ENCODE measurements around the gene EXOC2.
A peak's percentile ranks its signal among the peaks of the same experiment; 100 is the strongest.

Gene EXOC2

GRCh38 chr6:506920-507622, 185.9 kb downstream of the EXOC2 start:
- peaks cover 7% of the 10 kb centered on the region for H3K4me1 ChIP-seq (ENCODE audit: control insufficient read depth, insufficient read depth, low read length, poor library complexity, severe bottlenecking)
- H3K27ac ChIP-seq (ENCODE audit: insufficient read depth, low read length, poor library complexity, severe bottlenecking): no peak overlapping the region
- no peak overlapping the region for H3K4me3 ChIP-seq (ENCODE audit: insufficient read depth, low read depth, low read length, poor library complexity, severe bottlenecking)
- H3K27me3 ChIP-seq (replicated peaks; ENCODE audit: control insufficient read depth, insufficient read depth, low read length, poor library complexity, severe bottlenecking): no peaks in the 10 kb centered on the region
- no peak for DNase-seq
- no peaks in the 10 kb centered on the region for H3K9me3 ChIP-seq (ENCODE audit: control insufficient read depth, low read length)
- no peaks in the 10 kb centered on the region for H3K36me3 ChIP-seq (ENCODE audit: control insufficient read depth, insufficient read depth, low read length)

- no peaks in the 10 kb centered on the region for H3K36me3 ChIP-seq (ENCODE audit: control insufficient read depth, insufficient read depth, low read length)
- H3K27me3 ChIP-seq (replicated peaks; ENCODE audit: control insufficient read depth, insufficient read depth, low read length, poor library complexity, severe bottlenecking): no peaks in the 10 kb centered on the region
- H3K4me1 ChIP-seq (ENCODE audit: control insufficient read depth, insufficient read depth, low read length, poor library complexity, severe bottlenecking): peaks cover 7% of the 10 kb centered on the region
- H3K27ac ChIP-seq (ENCODE audit: insufficient read depth, low read length, poor library complexity, severe bottlenecking): no peak overlapping the region
- no peaks in the 10 kb centered on the region for H3K9me3 ChIP-seq (ENCODE audit: control insufficient read depth, low read length)
- no peak overlapping the region for H3K4me3 ChIP-seq (ENCODE audit: insufficient read depth, low read depth, low read length, poor library complexity, severe bottlenecking)
- no peak for DNase-seq
These were observed 186.4 kb downstream of the EXOC2 start for GRCh38 chr6:506508-506907.

GRCh38 chr6:505374-505773, 187.6 kb downstream of the EXOC2 start:
- no peaks in the 10 kb centered on the region for H3K27me3 ChIP-seq (replicated peaks; ENCODE audit: control insufficient read depth, insufficient read depth, low read length, poor library complexity, severe bottlenecking)
- H3K36me3 ChIP-seq (ENCODE audit: control insufficient read depth, insufficient read depth, low read length): no peaks in the 10 kb centered on the region
- no peak overlapping the region for H3K27ac ChIP-seq (ENCODE audit: insufficient read depth, low read length, poor library complexity, severe bottlenecking)
- H3K4me1 ChIP-seq (ENCODE audit: control insufficient read depth, insufficient read depth, low read length, poor library complexity, severe bottlenecking): peaks cover 7% of the 10 kb centered on the region
- H3K9me3 ChIP-seq (ENCODE audit: control insufficient read depth, low read length): no peaks in the 10 kb centered on the region
- H3K4me3 ChIP-seq (ENCODE audit: insufficient read depth, low read depth, low read length, poor library complexity, severe bottlenecking): no peak overlapping the region
- no peak for DNase-seq

GRCh38 chr6:504446-504980, 188.4 kb downstream of the EXOC2 start:
- no peak overlapping the region for H3K4me3 ChIP-seq (ENCODE audit: insufficient read depth, low read depth, low read length, poor library complexity, severe bottlenecking)
- no peaks in the 10 kb centered on the region for H3K9me3 ChIP-seq (ENCODE audit: control insufficient read depth, low read length)
- no peaks in the 10 kb centered on the region for H3K27me3 ChIP-seq (replicated peaks; ENCODE audit: control insufficient read depth, insufficient read depth, low read length, poor library complexity, severe bottlenecking)
- no peaks in the 10 kb centered on the region for H3K36me3 ChIP-seq (ENCODE audit: control insufficient read depth, insufficient read depth, low read length)
- H3K4me1 ChIP-seq (ENCODE audit: control insufficient read depth, insufficient read depth, low read length, poor library complexity, severe bottlenecking): peaks cover 9% of the 10 kb centered on the region
- DNase-seq: no peak
- no peak overlapping the region for H3K27ac ChIP-seq (ENCODE audit: insufficient read depth, low read length, poor library complexity, severe bottlenecking)

GRCh38 chr6:503610-504362, 189.2 kb downstream of the EXOC2 start:
- no peak overlapping the region for H3K27ac ChIP-seq (ENCODE audit: insufficient read depth, low read length, poor library complexity, severe bottlenecking)
- H3K4me1 ChIP-seq (ENCODE audit: control insufficient read depth, insufficient read depth, low read length, poor library complexity, severe bottlenecking): peaks cover 15% of the 10 kb centered on the region
- H3K9me3 ChIP-seq (ENCODE audit: control insufficient read depth, low read length): no peaks in the 10 kb centered on the region
- H3K4me3 ChIP-seq (ENCODE audit: insufficient read depth, low read depth, low read length, poor library complexity, severe bottlenecking): no peak overlapping the region
- H3K36me3 ChIP-seq (ENCODE audit: control insufficient read depth, insufficient read depth, low read length): no peaks in the 10 kb centered on the region
- no peak for DNase-seq
- H3K27me3 ChIP-seq (replicated peaks; ENCODE audit: control insufficient read depth, insufficient read depth, low read length, poor library complexity, severe bottlenecking): no peaks in the 10 kb centered on the region

- H3K27me3 ChIP-seq (replicated peaks; ENCODE audit: control insufficient read depth, insufficient read depth, low read length, poor library complexity, severe bottlenecking): no peaks in the 10 kb centered on the region
- no peak overlapping the region for H3K4me3 ChIP-seq (ENCODE audit: insufficient read depth, low read depth, low read length, poor library complexity, severe bottlenecking)
- H3K4me1 ChIP-seq (ENCODE audit: control insufficient read depth, insufficient read depth, low read length, poor library complexity, severe bottlenecking): peaks cover 19% of the 10 kb centered on the region
- DNase-seq: no peak
- no peaks in the 10 kb centered on the region for H3K36me3 ChIP-seq (ENCODE audit: control insufficient read depth, insufficient read depth, low read length)
- H3K27ac ChIP-seq (ENCODE audit: insufficient read depth, low read length, poor library complexity, severe bottlenecking): no peak overlapping the region
- H3K9me3 ChIP-seq (ENCODE audit: control insufficient read depth, low read length): no peaks in the 10 kb centered on the region
These were observed 190.2 kb downstream of the EXOC2 start for GRCh38 chr6:502761-503160.

- Histone ChIP-seq H3K27ac (ENCODE audit: insufficient read depth, low read length, poor library complexity, severe bottlenecking) (peak overlapping the region; percentile 56), H3K36me3 (ENCODE audit: control insufficient read depth, insufficient read depth, low read length) (no peaks in the 10 kb centered on the region), H3K4me3 (ENCODE audit: insufficient read depth, low read depth, low read length, poor library complexity, severe bottlenecking) (peak overlapping the region; percentile 75), H3K4me1 (ENCODE audit: control insufficient read depth, insufficient read depth, low read length, poor library complexity, severe bottlenecking) (peaks cover 19% of the 10 kb centered on the region), H3K9me3 (ENCODE audit: control insufficient read depth, low read length) (no peaks in the 10 kb centered on the region), H3K27me3 (replicated peaks; ENCODE audit: control insufficient read depth, insufficient read depth, low read length, poor library complexity, severe bottlenecking) (no peaks in the 10 kb centered on the region)
- peak; percentile 16 to 31 (median 26) for DNase-seq
These were observed 190.9 kb downstream of the EXOC2 start for GRCh38 chr6:501891-502601.

GRCh38 chr6:499617-500016, 193.3 kb downstream of the EXOC2 start:
- Histone ChIP-seq H3K4me1 (ENCODE audit: control insufficient read depth, insufficient read depth, low read length, poor library complexity, severe bottlenecking) (peaks cover 19% of the 10 kb centered on the region), H3K9me3 (ENCODE audit: control insufficient read depth, low read length) (no peaks in the 10 kb centered on the region), H3K27ac (ENCODE audit: insufficient read depth, low read length, poor library complexity, severe bottlenecking) (no peak overlapping the region), H3K4me3 (ENCODE audit: insufficient read depth, low read depth, low read length, poor library complexity, severe bottlenecking) (peak overlapping the region; percentile 8), H3K27me3 (replicated peaks; ENCODE audit: control insufficient read depth, insufficient read depth, low read length, poor library complexity, severe bottlenecking) (no peaks in the 10 kb centered on the region), H3K36me3 (ENCODE audit: control insufficient read depth, insufficient read depth, low read length) (no peaks in the 10 kb centered on the region)
- DNase-seq: no peak

- H3K9me3 ChIP-seq (ENCODE audit: control insufficient read depth, low read length): no peaks in the 10 kb centered on the region
- H3K27me3 ChIP-seq (replicated peaks; ENCODE audit: control insufficient read depth, insufficient read depth, low read length, poor library complexity, severe bottlenecking): no peaks in the 10 kb centered on the region
- H3K4me1 ChIP-seq (ENCODE audit: control insufficient read depth, insufficient read depth, low read length, poor library complexity, severe bottlenecking): peaks cover 24% of the 10 kb centered on the region
- no peaks in the 10 kb centered on the region for H3K36me3 ChIP-seq (ENCODE audit: control insufficient read depth, insufficient read depth, low read length)
- peak overlapping the region; percentile 8 for H3K4me3 ChIP-seq (ENCODE audit: insufficient read depth, low read depth, low read length, poor library complexity, severe bottlenecking)
- DNase-seq: no peak
- H3K27ac ChIP-seq (ENCODE audit: insufficient read depth, low read length, poor library complexity, severe bottlenecking): no peak overlapping the region
These were observed 194.1 kb downstream of the EXOC2 start for GRCh38 chr6:498795-499231.
